Embryonic facial prominence (tissue), 1 donor: Measurements from ENCODE around the gene PLEKHM2.

Source experiments
- DNase-seq: peaks from one replicate; pipeline ENCODE4 v3.0.0-alpha.2; 2016; ENCODE audit errors: extremely low spot score

Gene PLEKHM2

GRCh38 chr1:15702722-15703550 lies 18.8 kb downstream of the PLEKHM2 start:
- no peak for DNase-seq

- no peak for DNase-seq
Measured at GRCh38 chr1:15703562-15703961, 19.4 kb downstream of the PLEKHM2 start.

GRCh38 chr1:15704526-15705183 lies 20.5 kb downstream of the PLEKHM2 start:
- DNase-seq = no peak

- no peak for DNase-seq
Measured at GRCh38 chr1:15705184-15705566, 21.1 kb downstream of the PLEKHM2 start.

GRCh38 chr1:15706751-15707150 lies 22.6 kb downstream of the PLEKHM2 start:
- DNase-seq = no peak

- no peak for DNase-seq
Measured at GRCh38 chr1:15707239-15707925, 23.3 kb downstream of the PLEKHM2 start.

GRCh38 chr1:15708486-15709137 lies 24.5 kb downstream of the PLEKHM2 start:
- DNase-seq = no peak

- no peak for DNase-seq
Measured at GRCh38 chr1:15709226-15709625, 25.1 kb downstream of the PLEKHM2 start.

GRCh38 chr1:15712168-15712567 lies 28.0 kb downstream of the PLEKHM2 start:
- DNase-seq = no peak

- no peak for DNase-seq
Measured at GRCh38 chr1:15714406-15715136, 30.5 kb downstream of the PLEKHM2 start.

GRCh38 chr1:15717418-15718125 lies 33.5 kb downstream of the PLEKHM2 start:
- DNase-seq = no peak

- no peak for DNase-seq
Measured at GRCh38 chr1:15718199-15718601, 34.1 kb downstream of the PLEKHM2 start.

GRCh38 chr1:15719381-15720120 lies 35.4 kb downstream of the PLEKHM2 start:
- no peak for DNase-seq

GRCh38 chr1:15720861-15721260 lies 36.7 kb downstream of the PLEKHM2 start:
- no peak for DNase-seq

- no peak for DNase-seq
Measured at GRCh38 chr1:15722411-15722810, 38.3 kb downstream of the PLEKHM2 start.

GRCh38 chr1:15722836-15723532 lies 38.9 kb downstream of the PLEKHM2 start:
- DNase-seq = no peak

- no peak for DNase-seq
Measured at GRCh38 chr1:15723631-15724246, 39.6 kb downstream of the PLEKHM2 start.

- no peak for DNase-seq
Measured at GRCh38 chr1:15724949-15725880, 41.1 kb downstream of the PLEKHM2 start.
